Body of pancreas (tissue), 4 donors: Measurements from ENCODE around the gene KCNC3. TPM values are rescaled to one million over a fixed set of nuclear protein-coding genes. Genes with fewer than 3 reads are reported as not detected.
"Not testable (repeated sequence)": the region's sequence is repeated elsewhere in the genome, so short reads cannot be mapped to it uniquely, and the experiment has no call there.

Experiments used
- ATAC-seq: fragments of 150-250 bp; one replicate; pipeline ENCODE4 v1.9.1; 2016
- DNase-seq, 4 donors: peaks; one replicate each; pipeline ENCODE4 v3.0.0-alpha.2; 2019
- H3K27ac ChIP-seq, 4 donors: fragments of 200-600 bp; sonication (generic); 1 replicate in 3 of 4; 2 replicates in 1 of 4; pipeline versions ENCODE4 v1.5.1 to v1.6.1; 2016 to 2019; ENCODE audit warnings: mild to moderate bottlenecking in 1 of 4, mixed read lengths in 1 of 4, moderate library complexity in 1 of 4
- H3K27me3 ChIP-seq, 2 donors: fragments of 200-600 bp; sonication (generic); one replicate each; pipeline ENCODE4 v1.6.0; 2016; ENCODE audit warnings: mild to moderate bottlenecking in 1 of 2
- H3K36me3 ChIP-seq, 2 donors: fragments of 200-600 bp; sonication (generic); replicated peaks in 1 of 2; 2 replicates each; pipeline ENCODE4 v1.5.1; 2016; ENCODE audit warnings: low read depth in 2 of 2; ENCODE audit not compliant: insufficient read depth in 1 of 2
- H3K4me1 ChIP-seq: fragments of 200-600 bp; sonication (generic); one replicate; pipeline ENCODE4 v1.6.0; 2016
- H3K4me3 ChIP-seq, 2 donors: fragments of 200-600 bp; sonication (generic); 1 replicate in 1 of 2; 2 replicates in 1 of 2; pipeline ENCODE4 v1.5.1; 2016 to 2019
- H3K9me3 ChIP-seq, 3 donors: fragments of 200-600 bp; sonication (generic); 1 replicate in 2 of 3; 2 replicates in 1 of 3; pipeline ENCODE4 v1.5.1; 2016
- CTCF ChIP-seq, 7 experiments: fragments of 450-650 bp in 4 of 7; fragments of 200-600 bp in 3 of 7; sonication (generic) in 3 of 7; IDR thresholded peaks; one replicate each; pipeline ENCODE4 v1.5.1; 2016 to 2019; ENCODE audit warnings: antibody characterized with exemption in 7 of 7
- POLR2A ChIP-seq, 3 donors: fragments of 450-650 bp; IDR thresholded peaks; one replicate each; pipeline ENCODE4 v1.6.1; 2016; ENCODE audit warnings: antibody characterized with exemption in 3 of 3, mild to moderate bottlenecking in 2 of 3
- WGBS, 2 donors: methylation state at CpG; one replicate each; pipeline ENCODE4 v1.1.5; 2017; 5-methylcytosine and 5-hydroxymethylcytosine counted together
- intact Hi-C: fragments of 100-400 bp; cut with DNase I; formaldehyde crosslinking; loops from one replicate; pipeline ENCODE4 v1.15.1; 2023
- total RNA-seq, 2 donors: library from RNA; depleted of rRNA; stranded (reverse); fragments of >200 nt; gene quantifications; one replicate each; pipeline ENCODE4 v1.1.0, GENCODE V29; 2016

The KCNC3 gene
- total RNA-seq, 2 donors from 2014 or later = 1.8 to 6.3 TPM

GRCh38 chr19:50352242-50352641, 23.1 kb upstream of the KCNC3 start:
- no peaks in the 10 kb centered on the region for H3K9me3 ChIP-seq
- H3K27ac ChIP-seq = no peak overlapping the region
- H3K27me3 ChIP-seq = no peaks in the 10 kb centered on the region
- ATAC-seq = no peak
- H3K36me3 ChIP-seq = no peaks in the 10 kb centered on the region
- no peak for TF ChIP-seq CTCF (IDR thresholded peaks at IDR 0.05)
- TF ChIP-seq POLR2A (IDR thresholded peaks at IDR 0.05) = no peak
- 59 to 70% methylated on average over 2 to 4 of the region's 4 CpGs for WGBS, 2 donors
- intact Hi-C loops = no loop called here
- peaks cover 2% of the 10 kb centered on the region for H3K4me1 ChIP-seq
- H3K4me3 ChIP-seq = no peak overlapping the region
- no peak for DNase-seq

- Histone ChIP-seq H3K36me3 (no peaks in the 10 kb centered on the region), H3K27me3 (no peaks in the 10 kb centered on the region), H3K4me3 (no peak overlapping the region), H3K9me3 (peaks cover 0 to 5% (median 0%) of the 10 kb centered on the region in 3 donors), H3K27ac (peak overlapping the region in 1 of 4 donors; percentile 15), H3K4me1 (peaks cover 9% of the 10 kb centered on the region)
- no peak for TF ChIP-seq CTCF (IDR thresholded peaks at IDR 0.05)
- 72 to 84% methylated on average over 17 to 22 of the region's 22 CpGs for WGBS, 2 donors
- no peak for DNase-seq
- no peak for ATAC-seq
- intact Hi-C loops = no loop called here
Measured at GRCh38 chr19:50349277-50350057, 20.3 kb upstream of the KCNC3 start.

- H3K9me3 ChIP-seq, intact Hi-C loops, ATAC-seq, H3K27me3 ChIP-seq, H3K36me3 ChIP-seq, H3K4me3 ChIP-seq, DNase-seq, H3K4me1 ChIP-seq: not testable (repeated sequence)
- H3K27ac ChIP-seq = peak overlapping the region in 2 of 4 donors; percentile 12 to 24
- 58 to 73% methylated on average over 8 of the region's 8 CpGs for WGBS, 2 donors
Measured at GRCh38 chr19:50347089-50347581, 18.0 kb upstream of the KCNC3 start.

- ATAC-seq (no peak), DNase-seq (no peak)
- Histone ChIP-seq H3K27ac (no peak overlapping the region), H3K27me3 (no peaks in the 10 kb centered on the region), H3K4me3 (no peak overlapping the region), H3K9me3 (peaks cover 0 to 5% (median 0%) of the 10 kb centered on the region in 3 donors), H3K4me1 (peaks cover 9% of the 10 kb centered on the region), H3K36me3 (no peaks in the 10 kb centered on the region)
- TF ChIP-seq CTCF (IDR thresholded peaks at IDR 0.05) (no peak), POLR2A (IDR thresholded peaks at IDR 0.05) (no peak)
- intact Hi-C loops = no loop called here
- 71 to 85% methylated on average over 8 of the region's 8 CpGs for WGBS, 2 donors
Measured at GRCh38 chr19:50344661-50345318, 15.6 kb upstream of the KCNC3 start.

GRCh38 chr19:50341091-50341564, 12.0 kb upstream of the KCNC3 start:
- Histone ChIP-seq H3K9me3 (peaks cover 0 to 5% (median 0%) of the 10 kb centered on the region in 3 donors), H3K4me1 (no peaks in the 10 kb centered on the region), H3K27me3 (no peaks in the 10 kb centered on the region), H3K36me3 (no peaks in the 10 kb centered on the region), H3K27ac (no peak overlapping the region), H3K4me3 (no peak overlapping the region)
- intact Hi-C loops = no loop called here
- WGBS, 2 donors = 69 to 71% methylated on average over 3 of the region's 3 CpGs
- TF ChIP-seq POLR2A (IDR thresholded peaks at IDR 0.05) = no peak
- TF ChIP-seq CTCF (IDR thresholded peaks at IDR 0.05) = no peak
- ATAC-seq = no peak
- DNase-seq = no peak
